ENCODE data around the gene USH2A. TPM values are rescaled to one million over a fixed set of nuclear protein-coding genes. Genes with fewer than 3 reads are reported as not detected.

Gene USH2A
- total RNA-seq, 1 experiment from 2014 or later = 0.80 TPM

DNA sequence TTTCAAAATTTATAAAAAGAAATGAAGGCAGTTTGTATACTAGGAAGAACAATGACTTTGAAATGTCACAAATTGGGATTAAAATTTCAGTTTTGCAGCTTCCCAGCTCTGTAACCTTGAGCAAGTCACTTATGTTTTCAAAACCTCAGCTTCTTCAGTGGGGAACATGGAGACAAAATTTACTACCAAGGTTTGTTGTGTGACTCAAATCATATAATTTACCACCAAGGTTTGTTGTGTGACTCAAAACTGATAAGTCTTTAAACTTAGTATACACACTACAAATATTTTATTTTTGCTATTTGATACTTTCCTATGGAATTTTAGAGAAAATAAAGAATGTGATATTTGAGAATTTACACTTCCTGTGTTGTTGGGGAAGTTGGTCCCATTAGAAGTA, 636.3 kb downstream of the USH2A start:
- H3K36me3 ChIP-seq (replicated peaks; ENCODE audit: control insufficient read depth, insufficient read depth, low read length) = no peaks in the 10 kb centered on the region
- no peak overlapping the region for H3K4me3 ChIP-seq (ENCODE audit: insufficient read depth, low read depth, low read length)
- DNase-seq = no peak
- H3K27me3 ChIP-seq (ENCODE audit: control insufficient read depth, insufficient read depth, low read length) = no peaks in the 10 kb centered on the region

- H3K36me3 ChIP-seq (replicated peaks; ENCODE audit: control insufficient read depth, insufficient read depth, low read length) = no peaks in the 10 kb centered on the region
- H3K4me3 ChIP-seq (ENCODE audit: insufficient read depth, low read depth, low read length) = no peak overlapping the region
- no peaks in the 10 kb centered on the region for H3K27me3 ChIP-seq (ENCODE audit: control insufficient read depth, insufficient read depth, low read length)
- DNase-seq = no peak
These were observed 642.6 kb downstream of the USH2A start for GRCh38 chr1:215780641-215781040.

DNA sequence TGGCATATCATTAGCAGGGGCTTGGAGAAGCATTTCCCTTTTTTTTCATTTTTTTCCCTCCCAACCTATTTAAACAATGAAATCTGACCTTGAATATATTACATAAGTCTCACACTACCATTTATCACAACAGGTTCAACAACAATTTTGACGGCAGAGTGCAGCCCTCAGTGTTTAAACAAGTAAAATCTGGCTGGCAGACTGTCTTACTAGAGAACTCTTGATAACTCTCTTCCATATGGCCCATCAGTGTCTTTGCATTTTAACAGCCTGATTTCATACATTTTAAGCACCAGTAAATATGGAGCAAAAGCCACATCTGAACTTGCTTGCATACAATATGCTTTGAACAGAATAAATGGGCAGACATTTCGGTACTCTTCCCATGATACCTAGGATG, 643.1 kb downstream of the USH2A start:
- Histone ChIP-seq H3K36me3 (replicated peaks; ENCODE audit: control insufficient read depth, insufficient read depth, low read length) (no peaks in the 10 kb centered on the region), H3K27me3 (ENCODE audit: control insufficient read depth, insufficient read depth, low read length) (no peaks in the 10 kb centered on the region), H3K4me3 (ENCODE audit: insufficient read depth, low read depth, low read length) (no peak overlapping the region)
- DNase-seq = no peak

DNA sequence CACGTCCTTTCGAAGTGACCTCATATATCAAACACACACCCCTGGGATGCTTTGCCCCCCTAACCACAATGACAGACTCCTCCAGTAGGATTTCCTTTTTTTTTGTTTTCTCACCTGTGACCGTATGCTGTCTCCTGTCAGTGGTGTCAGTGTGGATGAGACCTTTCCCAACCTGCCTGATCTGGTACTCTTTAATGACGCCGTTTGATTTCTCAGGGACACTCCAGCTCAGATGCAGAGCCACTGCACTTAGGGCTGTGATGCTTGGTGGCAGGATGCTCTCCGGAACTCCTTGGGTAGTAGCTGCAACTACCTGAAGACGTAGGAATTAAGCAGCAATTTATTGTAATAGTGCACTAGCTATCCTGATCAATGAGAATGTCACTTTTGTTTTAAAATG, 643.5 kb downstream of the USH2A start:
- Histone ChIP-seq H3K27me3 (ENCODE audit: control insufficient read depth, insufficient read depth, low read length) (no peaks in the 10 kb centered on the region), H3K36me3 (replicated peaks; ENCODE audit: control insufficient read depth, insufficient read depth, low read length) (no peaks in the 10 kb centered on the region), H3K4me3 (ENCODE audit: insufficient read depth, low read depth, low read length) (no peak overlapping the region)
- no peak for DNase-seq

GRCh38 chr1:215777370-215777925, 645.8 kb downstream of the USH2A start:
- no peak for DNase-seq
- H3K27me3 ChIP-seq (ENCODE audit: control insufficient read depth, insufficient read depth, low read length) = no peaks in the 10 kb centered on the region
- H3K36me3 ChIP-seq (replicated peaks; ENCODE audit: control insufficient read depth, insufficient read depth, low read length) = no peaks in the 10 kb centered on the region
- no peak overlapping the region for H3K4me3 ChIP-seq (ENCODE audit: insufficient read depth, low read depth, low read length)

- H3K4me3 ChIP-seq (ENCODE audit: insufficient read depth, low read depth, low read length) = no peak overlapping the region
- H3K27me3 ChIP-seq (ENCODE audit: control insufficient read depth, insufficient read depth, low read length) = no peaks in the 10 kb centered on the region
- no peaks in the 10 kb centered on the region for H3K36me3 ChIP-seq (replicated peaks; ENCODE audit: control insufficient read depth, insufficient read depth, low read length)
- DNase-seq = no peak
These were observed 646.9 kb downstream of the USH2A start for GRCh38 chr1:215776336-215776735.

- Histone ChIP-seq H3K27me3 (ENCODE audit: control insufficient read depth, insufficient read depth, low read length) (no peaks in the 10 kb centered on the region), H3K36me3 (replicated peaks; ENCODE audit: control insufficient read depth, insufficient read depth, low read length) (no peaks in the 10 kb centered on the region), H3K4me3 (ENCODE audit: insufficient read depth, low read depth, low read length) (no peak overlapping the region)
- DNase-seq = no peak
These were observed 651.1 kb downstream of the USH2A start for GRCh38 chr1:215772151-215772550.

GRCh38 chr1:215768303-215768702, 654.9 kb downstream of the USH2A start:
- Histone ChIP-seq H3K4me3 (ENCODE audit: insufficient read depth, low read depth, low read length) (no peak overlapping the region), H3K36me3 (replicated peaks; ENCODE audit: control insufficient read depth, insufficient read depth, low read length) (no peaks in the 10 kb centered on the region), H3K27me3 (ENCODE audit: control insufficient read depth, insufficient read depth, low read length) (no peaks in the 10 kb centered on the region)
- DNase-seq = no peak

DNA sequence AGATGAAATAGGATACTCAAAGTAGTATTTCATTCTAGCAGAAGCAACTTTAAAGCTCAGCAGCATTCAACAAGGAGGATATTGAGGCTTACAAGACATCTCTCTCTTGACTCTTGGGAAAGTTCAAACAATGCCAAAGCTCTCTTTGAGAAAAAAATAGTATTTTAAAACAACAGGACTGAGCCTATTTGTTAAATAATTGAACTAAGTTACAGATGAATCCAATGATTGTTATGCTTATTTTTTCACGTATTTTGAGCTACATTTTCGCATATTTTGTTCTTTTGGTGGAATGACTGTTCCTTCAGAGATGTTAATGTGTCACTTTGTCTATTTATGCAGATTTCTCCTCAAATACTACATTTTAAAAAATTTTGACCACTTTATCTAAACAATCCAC, 655.5 kb downstream of the USH2A start:
- no peaks in the 10 kb centered on the region for H3K27me3 ChIP-seq (ENCODE audit: control insufficient read depth, insufficient read depth, low read length)
- DNase-seq = no peak
- no peaks in the 10 kb centered on the region for H3K36me3 ChIP-seq (replicated peaks; ENCODE audit: control insufficient read depth, insufficient read depth, low read length)
- H3K4me3 ChIP-seq (ENCODE audit: insufficient read depth, low read depth, low read length) = no peak overlapping the region

DNA sequence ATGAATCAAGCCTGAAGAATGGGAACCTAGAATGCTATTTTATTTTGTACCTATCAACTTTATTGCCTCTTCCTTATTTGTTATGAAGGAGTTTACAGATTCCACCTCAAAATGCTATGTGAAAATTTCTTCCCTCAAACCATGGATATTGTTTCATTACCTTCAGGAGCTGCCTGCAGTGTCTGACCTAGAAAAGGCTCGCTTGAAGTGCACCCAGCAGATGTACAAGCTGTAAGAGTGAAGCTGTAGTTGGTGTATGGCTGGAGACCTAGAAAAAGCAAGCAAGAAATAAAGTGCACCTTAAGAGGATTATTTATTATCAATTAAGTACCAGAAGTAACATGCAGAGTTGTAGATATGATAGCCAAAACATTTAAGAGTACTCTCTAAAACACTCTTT, 656.7 kb downstream of the USH2A start:
- Histone ChIP-seq H3K27me3 (ENCODE audit: control insufficient read depth, insufficient read depth, low read length) (no peaks in the 10 kb centered on the region), H3K4me3 (ENCODE audit: insufficient read depth, low read depth, low read length) (no peak overlapping the region), H3K36me3 (replicated peaks; ENCODE audit: control insufficient read depth, insufficient read depth, low read length) (no peaks in the 10 kb centered on the region)
- no peak for DNase-seq

DNA sequence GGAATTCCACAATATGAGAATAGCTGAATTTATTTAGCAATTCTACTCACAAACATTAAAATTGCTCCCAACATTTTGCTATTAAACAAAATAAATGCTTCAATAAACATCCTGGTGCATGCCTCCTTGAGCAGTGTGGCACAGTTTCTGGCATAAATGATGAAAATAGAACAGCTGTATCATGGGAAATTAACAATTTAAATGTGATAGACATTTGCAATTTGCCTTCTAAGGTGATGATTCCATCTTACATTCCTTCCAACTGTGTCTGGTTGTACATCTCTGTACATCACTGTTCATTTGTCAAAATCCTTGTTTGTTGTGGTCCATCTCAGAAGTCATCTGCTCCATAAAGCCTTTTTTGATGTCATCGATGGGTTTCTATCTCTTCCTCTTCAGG, 657.4 kb downstream of the USH2A start:
- no peak overlapping the region for H3K4me3 ChIP-seq (ENCODE audit: insufficient read depth, low read depth, low read length)
- H3K36me3 ChIP-seq (replicated peaks; ENCODE audit: control insufficient read depth, insufficient read depth, low read length) = no peaks in the 10 kb centered on the region
- H3K27me3 ChIP-seq (ENCODE audit: control insufficient read depth, insufficient read depth, low read length) = no peaks in the 10 kb centered on the region
- no peak for DNase-seq

GRCh38 chr1:215761446-215761845, 661.8 kb downstream of the USH2A start:
- H3K4me3 ChIP-seq (ENCODE audit: insufficient read depth, low read depth, low read length) = no peak overlapping the region
- no peaks in the 10 kb centered on the region for H3K27me3 ChIP-seq (ENCODE audit: control insufficient read depth, insufficient read depth, low read length)
- H3K36me3 ChIP-seq (replicated peaks; ENCODE audit: control insufficient read depth, insufficient read depth, low read length) = no peaks in the 10 kb centered on the region
- no peak for DNase-seq

DNA sequence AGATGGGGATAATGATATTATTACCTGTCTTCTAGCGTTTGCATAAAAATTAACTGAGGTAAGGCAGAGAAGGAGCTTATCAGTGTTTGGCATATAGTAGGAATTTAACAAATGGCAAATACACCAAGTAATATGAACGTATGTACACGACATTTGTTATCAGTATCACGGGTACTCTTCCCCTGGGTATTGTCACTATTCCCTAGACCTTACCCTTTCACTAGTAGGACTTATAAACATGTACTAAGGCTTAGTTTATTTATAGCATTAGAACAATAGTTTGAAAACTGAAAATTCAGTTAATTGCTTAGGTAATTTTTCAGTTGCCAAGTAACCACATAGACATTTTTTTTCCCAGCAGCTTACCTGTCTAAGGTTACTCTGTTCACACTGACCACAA, 669.1 kb downstream of the USH2A start:
- DNase-seq = no peak
- Histone ChIP-seq H3K4me3 (ENCODE audit: insufficient read depth, low read depth, low read length) (no peak overlapping the region), H3K27me3 (ENCODE audit: control insufficient read depth, insufficient read depth, low read length) (no peaks in the 10 kb centered on the region), H3K36me3 (replicated peaks; ENCODE audit: control insufficient read depth, insufficient read depth, low read length) (no peaks in the 10 kb centered on the region)

DNA sequence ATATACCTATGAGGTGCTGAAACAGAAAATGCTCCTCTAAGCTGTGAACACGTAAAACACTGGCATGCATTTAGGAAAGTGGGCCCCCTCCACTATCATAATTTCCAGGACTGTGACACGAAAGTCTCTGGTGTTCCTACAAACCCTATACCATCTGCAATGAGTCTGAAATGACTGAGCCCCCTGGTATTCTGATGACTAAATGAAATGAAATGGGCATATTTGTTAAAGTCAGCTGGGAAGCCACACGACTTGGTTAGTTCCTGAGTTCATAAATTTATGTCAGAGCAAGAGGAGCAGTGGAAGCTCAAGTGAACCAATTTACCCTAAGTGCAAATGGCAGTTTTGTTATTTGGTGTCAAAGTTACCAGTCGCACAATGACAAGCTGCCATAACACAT, 673.8 kb downstream of the USH2A start:
- H3K36me3 ChIP-seq (replicated peaks; ENCODE audit: control insufficient read depth, insufficient read depth, low read length) = no peaks in the 10 kb centered on the region
- DNase-seq = no peak
- no peaks in the 10 kb centered on the region for H3K27me3 ChIP-seq (ENCODE audit: control insufficient read depth, insufficient read depth, low read length)
- H3K4me3 ChIP-seq (ENCODE audit: insufficient read depth, low read depth, low read length) = no peak overlapping the region

DNA sequence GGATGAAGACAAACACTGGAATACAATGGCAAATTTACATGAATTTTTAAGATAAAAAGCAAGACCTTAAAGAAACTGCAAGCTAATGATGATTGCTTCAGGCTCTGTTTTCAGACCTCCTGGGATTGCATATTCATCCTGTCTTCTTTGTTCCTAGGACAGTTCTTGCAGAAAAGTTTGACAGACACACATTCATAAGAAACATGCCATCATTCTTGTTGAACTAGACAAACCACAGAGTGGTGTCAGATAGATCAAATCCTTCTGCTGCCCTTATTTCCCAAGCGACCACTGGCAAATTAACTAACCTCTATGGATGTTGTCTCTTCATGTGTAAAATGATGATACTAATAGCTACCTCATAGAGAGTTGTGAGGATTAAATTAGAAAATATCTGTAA, 674.8 kb downstream of the USH2A start:
- no peaks in the 10 kb centered on the region for H3K36me3 ChIP-seq (replicated peaks; ENCODE audit: control insufficient read depth, insufficient read depth, low read length)
- no peak for DNase-seq
- H3K4me3 ChIP-seq (ENCODE audit: insufficient read depth, low read depth, low read length) = no peak overlapping the region
- H3K27me3 ChIP-seq (ENCODE audit: control insufficient read depth, insufficient read depth, low read length) = no peaks in the 10 kb centered on the region

DNA sequence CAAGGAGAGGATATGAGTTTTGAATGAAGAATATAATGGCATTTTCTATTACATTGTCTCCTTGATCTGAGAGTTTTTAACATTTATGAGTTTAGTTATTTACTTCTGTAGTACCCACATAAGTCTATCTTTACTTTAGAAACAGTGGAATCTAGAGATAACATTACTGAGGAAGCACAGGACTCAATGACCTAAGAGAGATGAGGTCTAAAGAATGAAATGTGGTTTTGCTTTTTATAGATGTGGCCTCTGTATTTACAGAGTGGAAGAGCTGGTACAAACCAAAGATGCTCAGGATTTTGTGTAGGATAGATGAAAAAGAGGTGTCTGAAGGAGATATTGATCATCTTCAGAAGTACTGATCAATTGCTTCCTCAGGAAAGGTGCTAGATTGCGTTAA, 678.8 kb downstream of the USH2A start:
- Histone ChIP-seq H3K27me3 (ENCODE audit: control insufficient read depth, insufficient read depth, low read length) (no peaks in the 10 kb centered on the region), H3K4me3 (ENCODE audit: insufficient read depth, low read depth, low read length) (no peak overlapping the region), H3K36me3 (replicated peaks; ENCODE audit: control insufficient read depth, insufficient read depth, low read length) (no peaks in the 10 kb centered on the region)
- DNase-seq = no peak
